Calu3 (cell line): ENCODE data around the gene MLN. TPM values are rescaled to one million over a fixed set of nuclear protein-coding genes. Genes with fewer than 3 reads are reported as not detected.

ENCODE experiments used
- BruUV-seq: library from RNA; stranded (reverse); fragments of 400-500 nt; replicated peaks from 2 replicates; lab custom pipeline; 2021; lab: Mats Ljungman, UMichigan
- CTCF ChIA-PET: fragments of 300-600 bp; sonication (Branson Sonifier 250); formaldehyde crosslinking; loops from one replicate; lab custom pipeline; 2022; ENCODE audit warnings: antibody characterized with exemption; lab: Charles Lee
- DNase-seq: peaks from one replicate; pipeline ENCODE4 v3.0.0; 2022
- H3K27ac Mint-ChIP-seq: one replicate; pipeline ENCODE4 v1.8.0; 2022; ENCODE audit warnings: mixed read lengths; ENCODE audit not compliant: unreplicated experiment
- H3K27me3 Mint-ChIP-seq: one replicate; pipeline ENCODE4 v1.8.0; 2022; ENCODE audit warnings: mixed read lengths; ENCODE audit not compliant: unreplicated experiment
- H3K36me3 Mint-ChIP-seq: one replicate; pipeline ENCODE4 v1.8.0; 2022; ENCODE audit warnings: mild to moderate bottlenecking, moderate library complexity, mixed read lengths; ENCODE audit not compliant: insufficient read depth, unreplicated experiment
- H3K4me1 Mint-ChIP-seq: one replicate; pipeline ENCODE4 v1.8.0; 2022; ENCODE audit warnings: mild to moderate bottlenecking, low read depth, mixed read lengths; ENCODE audit not compliant: unreplicated experiment
- H3K4me3 Mint-ChIP-seq: one replicate; pipeline ENCODE4 v1.8.0; 2022; ENCODE audit warnings: mild to moderate bottlenecking, low read depth, moderate library complexity, mixed read lengths; ENCODE audit not compliant: unreplicated experiment
- H3K9me3 Mint-ChIP-seq: one replicate; pipeline ENCODE4 v1.8.0; 2022; ENCODE audit warnings: low read depth, mixed read lengths; ENCODE audit not compliant: unreplicated experiment
- intact Hi-C: fragments of 100-400 bp; cut with micrococcal nuclease; formaldehyde crosslinking; loops from one replicate; pipeline ENCODE4 v1.10.0; 2022; ENCODE audit not compliant: unreplicated experiment
- total RNA-seq: library from RNA; stranded (reverse); gene quantifications from 2 replicates; pipeline ENCODE4 v1.2.3, GENCODE V29; 2022
- TF ChIP-seq, protein P1 (sequence below): fragments of 200-600 bp; IDR thresholded peaks from one replicate; pipeline ENCODE4 v1.8.0; 2022; ENCODE audit warnings: antibody characterized with exemption; ENCODE audit not compliant: unreplicated experiment

MLN gene
- total RNA-seq, 1 experiment from 2014 or later, result not detected

- Mint-ChIP-seq H3K4me1 (peaks cover 6% of the 10 kb centered on the region), H3K36me3 (peaks cover 88% of the 10 kb centered on the region), H3K27ac (no peak overlapping the region), H3K9me3 (no peaks in the 10 kb centered on the region), H3K27me3 (no peaks in the 10 kb centered on the region), H3K4me3 (no peak overlapping the region)
- BruUV-seq, result no TSS peak
- TF ChIP-seq, protein P1, sequence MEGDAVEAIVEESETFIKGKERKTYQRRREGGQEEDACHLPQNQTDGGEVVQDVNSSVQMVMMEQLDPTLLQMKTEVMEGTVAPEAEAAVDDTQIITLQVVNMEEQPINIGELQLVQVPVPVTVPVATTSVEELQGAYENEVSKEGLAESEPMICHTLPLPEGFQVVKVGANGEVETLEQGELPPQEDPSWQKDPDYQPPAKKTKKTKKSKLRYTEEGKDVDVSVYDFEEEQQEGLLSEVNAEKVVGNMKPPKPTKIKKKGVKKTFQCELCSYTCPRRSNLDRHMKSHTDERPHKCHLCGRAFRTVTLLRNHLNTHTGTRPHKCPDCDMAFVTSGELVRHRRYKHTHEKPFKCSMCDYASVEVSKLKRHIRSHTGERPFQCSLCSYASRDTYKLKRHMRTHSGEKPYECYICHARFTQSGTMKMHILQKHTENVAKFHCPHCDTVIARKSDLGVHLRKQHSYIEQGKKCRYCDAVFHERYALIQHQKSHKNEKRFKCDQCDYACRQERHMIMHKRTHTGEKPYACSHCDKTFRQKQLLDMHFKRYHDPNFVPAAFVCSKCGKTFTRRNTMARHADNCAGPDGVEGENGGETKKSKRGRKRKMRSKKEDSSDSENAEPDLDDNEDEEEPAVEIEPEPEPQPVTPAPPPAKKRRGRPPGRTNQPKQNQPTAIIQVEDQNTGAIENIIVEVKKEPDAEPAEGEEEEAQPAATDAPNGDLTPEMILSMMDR, result no peak
- CTCF ChIA-PET, result interaction anchor here (0.6 kb wide), 1 partner anchor 57 kb away, joined by 4 read pairs; no protein-coding TSS in a partner anchor
- DNase-seq, result no peak
- intact Hi-C loops, result no loop called here
These were observed 29.0 kb downstream of the MLN start for GRCh38 chr6:33774774-33775173.

- TF ChIP-seq, protein P1, result no peak
- H3K4me1 Mint-ChIP-seq, result peaks cover 6% of the 10 kb centered on the region
These were observed 30.8 kb downstream of the MLN start for GRCh38 chr6:33772902-33773472.

DNA sequence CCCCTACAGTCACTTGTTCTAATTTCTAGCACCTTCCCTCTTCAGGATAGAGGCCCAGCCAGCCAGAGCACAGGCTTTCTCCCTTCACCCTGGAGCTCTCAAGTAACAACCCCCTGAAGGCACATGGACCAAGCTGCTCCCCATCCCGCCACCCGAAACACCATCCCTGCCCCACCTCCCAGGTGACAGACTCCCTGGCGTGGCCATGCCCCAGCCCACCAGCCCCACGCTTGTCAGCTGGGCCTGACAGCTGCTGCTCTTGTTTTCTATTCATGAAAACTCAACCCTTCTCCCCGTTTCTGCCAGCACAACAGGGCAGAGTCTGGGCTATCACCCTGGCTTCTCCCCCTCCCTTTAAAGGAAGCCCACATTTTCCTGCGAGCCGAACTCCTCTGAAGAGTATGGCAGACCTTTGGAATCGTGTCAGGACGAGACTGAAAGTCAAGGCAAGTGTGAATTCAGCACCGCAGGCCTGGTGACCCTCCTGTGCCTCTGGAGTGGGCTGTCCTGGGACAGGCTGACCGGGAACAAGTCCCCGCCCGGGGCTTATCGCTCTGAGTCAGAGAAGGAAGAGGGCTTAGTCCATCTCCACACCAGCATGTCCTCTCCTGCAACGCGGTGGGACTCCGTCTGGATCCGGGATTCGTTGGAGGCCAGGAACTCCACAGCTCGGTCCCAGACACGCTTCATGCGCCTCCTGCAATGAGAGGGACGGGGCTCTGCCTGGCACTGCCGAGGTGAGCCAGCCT, 31.5 kb downstream of the MLN start:
- BruUV-seq, result no TSS peak
- Mint-ChIP-seq H3K27me3 (peaks cover 15% of the 10 kb centered on the region), H3K9me3 (no peaks in the 10 kb centered on the region), H3K4me1 (peaks cover 6% of the 10 kb centered on the region), H3K27ac (no peak overlapping the region), H3K36me3 (peaks cover 73% of the 10 kb centered on the region), H3K4me3 (no peak overlapping the region)
- CTCF ChIA-PET, result interaction anchor here (0.7 to 1.3 kb wide), 8 partner anchors 9 to 283 kb away, joined by 3 to 6 read pairs (median 4); partner anchors contain the start of gene UQCC2
- no peak for DNase-seq
- TF ChIP-seq, protein P1, result no peak
- intact Hi-C loops, result no loop called here

More at GRCh38 chr6:33772902-33773472, 30.8 kb downstream of the MLN start:
- DNase-seq, result no peak
- Mint-ChIP-seq H3K9me3 (no peaks in the 10 kb centered on the region), H3K36me3 (peaks cover 80% of the 10 kb centered on the region), H3K27me3 (peaks cover 8% of the 10 kb centered on the region), H3K27ac (no peak overlapping the region), H3K4me3 (no peak overlapping the region)
- intact Hi-C loops, result no loop called here
- no TSS peak for BruUV-seq
- CTCF ChIA-PET, result interaction anchor here (1.1 kb wide), 1 partner anchor 22 kb away, joined by 4 read pairs; no protein-coding TSS in a partner anchor

- intact Hi-C loops, result no loop called here
- Mint-ChIP-seq H3K9me3 (peaks cover 1% of the 10 kb centered on the region), H3K27ac (peak overlapping the region; percentile 23), H3K4me1 (peaks cover 6% of the 10 kb centered on the region), H3K4me3 (no peak overlapping the region), H3K36me3 (peaks cover 68% of the 10 kb centered on the region), H3K27me3 (peaks cover 24% of the 10 kb centered on the region)
- BruUV-seq, result no TSS peak
- CTCF ChIA-PET, result interaction anchor here (0.7 to 2.9 kb wide), 10 partner anchors 10 to 284 kb away, joined by 3 to 14 read pairs (median 4); partner anchors contain the start of gene UQCC2
- peak; percentile 69 for DNase-seq
- TF ChIP-seq, protein P1, result peak; percentile 94
These were observed 32.4 kb downstream of the MLN start for GRCh38 chr6:33771146-33772081.
